GF-D8 (cell line): ENCODE data around the gene KIR3DL3.
"Not testable (repeated sequence)": the region's sequence is repeated elsewhere in the genome, so short reads cannot be mapped to it uniquely, and the experiment has no call there.

Experiments
- DNase-seq: peaks from one replicate; lab custom pipeline; 2025; lab: John Stamatoyannopoulos, UW

The KIR3DL3 gene

DNA sequence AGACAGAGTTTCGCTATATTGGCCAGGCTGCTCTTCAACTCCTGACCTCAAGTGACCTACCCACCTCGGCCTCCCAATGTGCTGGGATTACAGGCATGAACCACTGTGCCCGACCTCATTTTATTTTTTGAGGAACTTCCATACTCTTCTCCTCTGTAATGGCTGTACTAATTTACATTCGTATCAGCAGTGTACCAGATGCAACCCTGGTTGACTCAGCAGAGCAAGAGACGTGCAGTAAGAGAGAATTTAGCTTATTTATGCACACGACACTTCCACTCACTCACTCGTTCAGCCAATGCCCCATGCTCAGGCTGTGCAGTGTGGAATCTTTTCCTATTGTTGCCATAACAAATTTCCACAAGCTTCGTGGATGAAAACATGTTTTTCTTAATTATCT is 6.9 kb downstream of the KIR3DL3 start:
- DNase-seq: no peak

DNA sequence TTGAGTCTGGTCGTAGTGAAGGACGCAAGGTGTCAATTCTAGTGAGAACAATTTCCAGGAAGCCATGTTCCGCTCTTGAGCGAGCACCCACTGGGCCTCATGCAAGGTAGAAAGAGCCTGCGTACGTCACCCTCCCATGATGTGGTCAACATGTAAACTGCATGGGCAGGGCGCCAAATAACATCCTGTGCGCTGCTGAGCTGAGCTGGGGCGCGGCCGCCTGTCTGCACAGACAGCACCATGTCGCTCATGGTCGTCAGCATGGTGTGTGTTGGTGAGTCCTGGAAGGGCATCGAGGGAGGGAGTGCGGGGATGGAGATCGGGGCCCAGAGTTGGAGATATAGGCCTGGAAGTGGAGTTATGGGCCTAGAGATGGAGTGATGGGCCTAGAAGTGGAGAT is 14.1 kb downstream of the KIR3DL3 start, which contains the start of gene KIR2DL3:
TSS of gene KIR2DL3 (plus strand) at position 208 of the 400 bp plus-strand sequence. CDS start at position 241, 33 bp downstream.
- not testable (repeated sequence) for DNase-seq

DNA sequence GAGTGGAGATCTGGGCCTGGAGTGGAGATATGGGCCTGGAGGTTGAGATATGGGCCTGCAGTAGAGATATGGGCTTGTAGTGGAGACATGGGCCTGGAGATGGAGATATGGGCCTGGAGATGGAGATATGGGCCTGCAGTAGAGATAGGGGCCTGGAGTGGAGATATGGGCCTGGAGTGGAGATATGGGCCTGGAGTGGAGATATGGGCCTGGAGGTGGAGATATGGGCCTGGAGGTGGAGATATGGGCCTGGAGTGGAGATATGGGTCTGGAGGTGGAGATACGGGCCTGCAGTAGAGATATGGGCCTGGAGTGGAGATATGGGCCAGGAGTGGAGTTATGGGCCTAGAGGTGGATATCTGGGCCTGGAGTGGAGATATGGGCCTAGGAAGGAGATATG is 14.5 kb downstream of the KIR3DL3 start:
- no peak for DNase-seq

DNA sequence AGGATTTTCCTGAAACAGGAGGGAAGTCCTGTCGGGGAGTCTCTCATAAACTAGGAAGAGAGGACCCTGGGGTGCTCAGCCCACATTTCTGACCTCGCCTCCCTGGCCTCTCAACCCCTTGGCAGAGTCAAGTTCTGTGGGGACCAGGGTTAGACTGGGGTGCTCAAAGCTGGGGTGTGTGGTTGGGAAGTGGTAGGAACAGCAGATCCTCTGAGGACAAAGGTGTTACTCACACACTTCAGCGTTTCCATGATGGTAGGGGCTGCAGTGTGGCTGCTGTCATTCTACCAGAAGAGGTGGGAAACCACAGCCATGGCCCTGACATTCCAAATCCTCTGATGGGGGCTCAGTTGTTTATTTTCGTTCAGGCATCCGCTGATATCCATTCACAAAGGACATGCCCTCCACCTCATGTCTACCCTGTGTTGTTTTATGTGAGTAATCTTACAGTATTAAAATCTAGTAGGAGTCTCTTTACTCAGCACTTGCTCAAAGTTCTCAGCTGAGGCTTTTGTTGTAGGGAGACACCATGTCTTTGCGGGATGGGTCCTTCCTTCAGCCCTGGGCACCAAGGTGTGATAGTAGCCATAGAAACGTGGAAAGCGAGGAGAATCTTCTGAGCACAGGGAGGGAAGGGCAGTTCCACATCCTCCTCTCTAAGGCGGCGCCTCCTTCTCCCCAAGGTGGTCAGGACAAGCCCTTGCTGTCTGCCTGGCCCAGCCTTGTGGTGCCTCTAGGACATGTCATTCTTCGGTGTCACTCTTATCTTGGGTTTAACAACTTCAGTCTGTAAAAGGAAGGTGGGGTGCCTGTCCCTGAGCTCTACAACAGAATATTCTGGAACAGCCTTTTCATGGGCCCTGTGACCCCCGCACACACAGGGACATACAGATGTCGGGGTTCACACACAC is 15.6 kb downstream of the KIR3DL3 start:
- no peak for DNase-seq

DNA sequence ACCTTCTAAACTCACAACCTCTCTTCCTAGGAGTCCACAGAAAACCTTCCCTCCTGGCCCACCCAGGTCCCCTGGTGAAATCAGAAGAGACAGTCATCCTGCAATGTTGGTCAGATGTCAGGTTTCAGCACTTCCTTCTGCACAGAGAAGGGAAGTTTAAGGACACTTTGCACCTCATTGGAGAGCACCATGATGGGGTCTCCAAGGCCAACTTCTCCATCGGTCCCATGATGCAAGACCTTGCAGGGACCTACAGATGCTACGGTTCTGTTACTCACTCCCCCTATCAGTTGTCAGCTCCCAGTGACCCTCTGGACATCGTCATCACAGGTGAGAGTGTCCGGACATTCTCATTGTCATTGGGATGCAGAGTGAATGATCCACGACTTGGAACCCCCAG is 17.7 kb downstream of the KIR3DL3 start:
- DNase-seq: not testable (repeated sequence)

DNA sequence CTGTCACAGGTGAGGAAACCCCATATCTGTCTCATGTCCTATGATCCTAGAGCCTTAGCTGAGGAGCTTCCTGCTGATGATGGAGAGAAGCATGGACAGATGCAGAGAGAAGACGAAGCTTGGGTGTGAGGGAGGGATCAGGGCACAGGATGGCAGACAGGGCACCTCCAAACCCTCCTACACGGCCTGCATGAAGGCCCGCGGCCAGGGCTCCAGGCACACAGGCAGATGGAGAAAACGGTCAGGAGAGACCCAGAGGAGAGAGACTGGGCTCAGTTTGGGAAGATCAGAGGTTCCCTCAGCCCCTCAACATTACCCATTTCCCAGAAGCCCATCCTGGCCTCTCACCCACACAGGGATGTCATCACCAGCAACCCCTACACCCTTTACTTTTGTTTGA is 19.8 kb downstream of the KIR3DL3 start:
- DNase-seq: not testable (repeated sequence)

DNA sequence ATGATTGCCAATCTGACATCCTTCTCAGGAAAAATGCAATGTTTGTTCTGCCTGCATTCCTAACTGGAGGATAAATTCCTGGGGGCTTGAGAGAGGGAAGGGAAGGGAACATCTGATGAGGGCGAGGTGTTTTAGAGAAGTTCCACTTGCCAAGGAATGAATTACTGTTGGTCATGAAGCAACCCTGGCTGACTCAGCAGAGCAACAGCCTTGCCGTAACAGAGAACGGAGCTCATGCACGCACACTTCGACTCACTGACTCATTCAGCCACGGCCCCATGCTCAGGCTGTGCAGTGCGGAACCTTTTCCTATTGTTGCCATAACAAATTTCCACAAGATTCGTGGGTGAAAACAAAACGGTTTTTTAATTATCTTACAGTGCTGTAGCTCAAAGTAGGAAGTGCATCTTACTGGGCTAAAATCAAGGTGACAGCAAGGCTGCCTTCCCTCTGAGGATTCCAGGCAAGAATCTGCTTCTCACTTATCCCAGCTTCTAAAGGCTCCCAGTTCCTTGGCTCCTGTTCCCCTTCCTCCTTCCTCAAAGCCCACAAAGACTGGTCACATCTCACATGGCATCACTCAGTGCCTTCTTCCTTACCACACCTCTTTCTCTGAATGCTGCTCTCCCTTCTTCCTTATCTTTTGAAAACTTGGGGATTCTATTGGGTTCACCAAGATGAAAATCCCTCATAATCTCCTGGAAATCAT is 23.5 kb downstream of the KIR3DL3 start:
- DNase-seq: peak; percentile 64

DNA sequence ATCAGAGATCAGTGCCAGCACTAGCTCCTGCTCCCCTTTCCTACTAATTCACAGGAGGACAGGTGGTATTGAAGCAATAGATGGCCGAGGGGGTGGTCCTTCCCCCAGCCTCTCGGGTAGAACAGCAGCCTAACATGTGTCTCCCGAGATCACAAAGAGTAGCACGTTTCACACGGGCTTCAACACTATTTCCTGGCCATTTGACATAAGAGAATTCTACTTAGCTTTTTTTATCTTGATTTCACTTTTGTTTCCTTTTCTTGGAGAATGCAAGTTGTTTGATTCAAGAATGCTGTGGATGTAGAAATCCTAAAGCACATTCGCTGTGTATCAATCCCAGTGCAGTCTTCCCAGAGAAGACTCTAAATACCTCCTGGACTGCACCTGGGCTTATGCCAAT is 26.0 kb downstream of the KIR3DL3 start:
- not testable (repeated sequence) for DNase-seq

DNA sequence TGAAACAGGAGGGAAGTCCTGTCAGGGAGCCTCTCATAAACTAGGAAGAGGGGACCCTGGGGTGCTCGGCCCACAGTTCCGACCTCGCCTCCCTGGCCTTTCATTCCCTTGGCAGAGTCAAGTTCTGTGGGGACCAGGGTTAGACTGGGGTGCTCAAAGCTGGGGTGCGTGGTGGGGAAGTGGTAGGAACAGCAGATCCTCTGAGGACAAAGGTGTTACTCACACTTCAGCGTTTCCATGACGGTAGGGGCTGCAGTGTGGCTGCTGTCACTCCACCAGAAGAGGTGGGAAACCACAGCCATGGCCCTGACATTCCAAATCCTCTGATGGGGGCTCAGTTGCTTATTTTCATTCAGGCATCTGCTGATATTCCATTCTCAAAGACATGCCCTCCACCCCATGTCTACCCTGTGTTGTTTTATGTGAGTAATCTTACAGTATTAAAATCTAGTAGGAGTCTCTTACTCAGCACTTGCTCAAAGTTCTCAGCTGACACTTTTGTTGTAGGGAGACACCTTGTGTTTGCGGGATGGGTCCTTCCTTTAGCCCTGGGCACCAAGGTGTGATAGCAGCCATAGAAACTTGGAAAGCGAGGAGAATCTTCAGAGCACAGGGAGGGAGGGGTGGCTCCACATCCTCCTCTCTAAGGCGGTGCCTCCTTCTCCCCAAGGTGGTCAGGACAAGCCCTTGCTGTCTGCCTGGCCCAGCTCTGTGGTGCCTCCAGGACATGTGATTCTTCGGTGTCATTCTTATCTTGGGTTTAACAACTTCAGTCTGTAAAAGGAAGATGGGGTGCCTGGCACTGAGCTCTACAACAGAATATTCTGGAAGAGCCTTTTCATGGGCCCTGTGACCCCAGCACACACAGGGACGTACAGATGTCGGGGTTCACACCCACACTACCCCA is 32.2 kb downstream of the KIR3DL3 start:
- DNase-seq: not testable (repeated sequence)

DNA sequence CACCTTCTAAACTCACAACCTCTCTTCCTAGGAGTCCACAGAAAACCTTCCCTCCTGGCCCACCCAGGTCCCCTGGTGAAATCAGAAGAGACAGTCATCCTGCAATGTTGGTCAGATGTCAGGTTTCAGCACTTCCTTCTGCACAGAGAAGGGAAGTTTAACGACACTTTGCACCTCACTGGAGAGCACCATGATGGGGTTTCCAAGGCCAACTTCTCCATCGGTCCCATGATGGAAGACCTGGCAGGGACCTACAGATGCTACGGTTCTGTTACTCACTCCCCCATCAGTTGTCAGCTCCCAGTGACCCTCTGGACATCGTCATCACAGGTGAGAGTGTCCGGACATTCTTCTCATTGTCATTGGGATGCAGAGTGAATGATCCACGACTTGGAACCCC is 34.3 kb downstream of the KIR3DL3 start:
- not testable (repeated sequence) for DNase-seq

DNA sequence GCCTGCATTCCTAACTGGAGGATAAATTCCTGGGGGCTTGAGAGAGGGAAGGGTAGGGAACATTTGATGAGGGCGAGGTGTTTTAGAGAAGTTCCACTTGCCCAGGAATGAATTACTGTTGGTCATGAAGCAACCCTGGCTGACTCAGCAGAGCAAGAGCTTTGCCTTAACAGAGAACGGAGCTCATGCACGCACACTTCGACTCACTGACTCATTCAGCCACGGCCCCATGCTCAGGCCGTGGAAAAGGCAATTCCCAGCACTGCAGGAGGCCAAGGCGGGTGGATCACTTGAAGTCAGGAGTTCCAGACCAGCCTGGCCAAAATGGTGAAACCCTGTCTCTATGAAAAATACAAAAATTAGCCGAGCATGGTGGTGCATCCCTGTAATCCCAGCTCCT is 40.0 kb downstream of the KIR3DL3 start:
- DNase-seq: peak; percentile 46

DNA sequence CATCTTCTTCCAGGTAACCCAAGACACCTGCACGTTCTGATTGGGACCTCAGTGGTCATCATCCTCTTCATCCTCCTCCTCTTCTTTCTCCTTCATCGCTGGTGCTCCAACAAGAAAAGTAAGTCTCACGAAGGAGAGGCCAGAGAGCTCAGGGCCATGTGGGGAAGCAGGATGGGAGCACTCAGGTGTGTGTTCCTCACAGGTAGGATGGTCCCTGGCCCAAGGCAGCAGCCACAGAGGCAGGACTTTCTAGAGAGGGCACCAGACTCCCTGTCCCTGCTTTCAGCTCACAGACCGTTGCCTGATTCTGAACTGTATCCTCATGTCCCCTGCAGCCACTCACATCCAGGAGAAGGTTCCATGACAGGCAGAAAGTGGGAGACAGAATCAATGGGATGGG is 42.2 kb downstream of the KIR3DL3 start:
- DNase-seq: not testable (repeated sequence)

DNA sequence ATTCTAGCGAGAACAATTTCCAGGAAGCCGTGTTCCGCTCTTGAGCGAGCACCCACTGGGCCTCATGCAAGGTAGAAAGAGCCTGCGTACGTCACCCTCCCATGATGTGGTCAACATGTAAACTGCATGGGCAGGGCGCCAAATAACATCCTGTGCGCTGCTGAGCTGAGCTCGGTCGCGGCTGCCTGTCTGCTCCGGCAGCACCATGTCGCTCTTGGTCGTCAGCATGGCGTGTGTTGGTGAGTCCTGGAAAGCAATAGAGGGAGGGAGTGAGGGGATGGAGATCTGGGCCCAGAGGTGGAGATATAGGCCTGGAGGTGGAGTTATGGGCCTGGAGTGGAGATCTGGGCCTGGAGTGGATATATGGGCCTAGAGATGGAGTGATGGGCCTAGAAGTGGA is 45.4 kb downstream of the KIR3DL3 start, which contains the start of gene KIR2DL1:
TSS of gene KIR2DL1 (plus strand) at position 148 of the 400 bp plus-strand sequence. CDS start at position 206, 58 bp downstream.
- not testable (repeated sequence) for DNase-seq

DNA sequence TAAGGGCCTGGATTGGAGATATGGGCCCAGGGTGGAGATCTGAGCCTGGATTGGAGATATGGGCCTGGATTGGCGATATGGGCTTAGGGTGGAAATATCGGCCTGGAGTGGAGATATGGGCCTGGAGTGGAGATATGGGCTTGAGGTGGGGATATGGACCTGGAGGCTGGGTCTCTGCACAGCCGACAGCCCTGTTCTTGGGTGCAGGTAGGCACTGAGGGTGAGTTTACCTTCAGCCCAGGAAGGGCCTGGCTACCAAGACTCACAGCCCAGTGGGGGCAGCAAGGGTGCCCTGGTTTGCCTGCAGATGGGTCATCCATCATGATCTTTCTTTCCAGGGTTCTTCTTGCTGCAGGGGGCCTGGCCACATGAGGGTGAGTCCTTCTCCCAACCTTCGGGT is 46.3 kb downstream of the KIR3DL3 start:
- not testable (repeated sequence) for DNase-seq

DNA sequence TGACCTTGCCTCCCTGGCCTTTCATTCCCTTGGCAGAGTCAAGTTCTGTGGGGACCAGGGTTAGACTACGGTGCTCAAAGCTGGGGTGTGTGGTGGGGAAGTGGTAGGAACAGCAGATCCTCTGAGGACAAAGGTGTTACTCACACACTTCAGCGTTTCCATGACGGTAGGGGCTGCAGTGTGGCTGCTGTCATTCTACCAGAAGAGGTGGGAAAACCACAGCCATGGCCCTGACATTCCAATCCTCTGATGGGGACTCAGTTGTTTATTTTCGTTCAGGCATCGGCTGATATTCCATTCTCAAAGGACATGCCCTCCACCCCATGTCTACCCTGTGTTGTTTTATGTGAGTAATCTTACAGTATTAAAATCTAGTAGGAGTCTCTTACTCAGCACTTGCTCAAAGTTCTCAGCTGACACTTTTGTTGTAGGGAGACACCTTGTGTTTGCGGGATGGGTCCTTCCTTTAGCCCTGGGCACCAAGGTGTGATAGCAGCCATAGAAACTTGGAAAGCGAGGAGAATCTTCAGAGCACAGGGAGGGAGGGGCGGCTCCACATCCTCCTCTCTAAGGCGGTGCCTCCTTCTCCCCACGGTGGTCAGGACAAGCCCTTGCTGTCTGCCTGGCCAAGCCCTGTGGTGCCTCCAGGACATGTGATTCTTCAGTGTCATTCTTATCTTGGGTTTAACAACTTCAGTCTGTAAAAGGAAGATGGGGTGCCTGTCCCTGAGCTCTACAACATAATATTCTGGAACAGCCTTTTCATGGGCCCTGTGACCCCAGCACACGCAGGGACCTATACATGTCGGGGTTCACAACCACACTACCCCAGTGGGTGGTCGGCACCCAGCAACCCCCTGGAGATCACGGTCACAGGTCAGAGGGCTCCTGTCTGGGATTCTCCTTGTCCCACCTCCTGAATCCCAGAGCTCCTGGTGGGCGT is 47.0 kb downstream of the KIR3DL3 start:
- not testable (repeated sequence) for DNase-seq

DNA sequence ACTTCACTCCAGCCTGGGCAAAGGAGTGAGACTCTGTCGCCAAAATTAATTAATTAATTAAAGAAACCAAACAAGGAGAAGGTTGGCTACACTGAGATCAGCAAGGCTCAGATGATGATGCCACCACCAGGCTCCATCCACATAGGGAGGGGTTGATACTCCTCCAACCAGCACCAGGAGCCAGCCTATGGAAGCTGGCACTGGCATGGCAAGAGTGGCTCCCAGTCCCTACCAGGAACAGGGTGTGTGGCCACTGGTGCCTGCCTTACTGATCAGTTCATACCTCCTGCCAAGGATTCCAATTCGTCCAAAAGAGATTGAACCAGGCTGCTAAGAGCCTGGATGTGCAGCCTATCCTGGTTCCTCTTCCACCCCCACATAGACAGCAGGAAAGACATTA is 48.4 kb downstream of the KIR3DL3 start:
- not testable (repeated sequence) for DNase-seq

DNA sequence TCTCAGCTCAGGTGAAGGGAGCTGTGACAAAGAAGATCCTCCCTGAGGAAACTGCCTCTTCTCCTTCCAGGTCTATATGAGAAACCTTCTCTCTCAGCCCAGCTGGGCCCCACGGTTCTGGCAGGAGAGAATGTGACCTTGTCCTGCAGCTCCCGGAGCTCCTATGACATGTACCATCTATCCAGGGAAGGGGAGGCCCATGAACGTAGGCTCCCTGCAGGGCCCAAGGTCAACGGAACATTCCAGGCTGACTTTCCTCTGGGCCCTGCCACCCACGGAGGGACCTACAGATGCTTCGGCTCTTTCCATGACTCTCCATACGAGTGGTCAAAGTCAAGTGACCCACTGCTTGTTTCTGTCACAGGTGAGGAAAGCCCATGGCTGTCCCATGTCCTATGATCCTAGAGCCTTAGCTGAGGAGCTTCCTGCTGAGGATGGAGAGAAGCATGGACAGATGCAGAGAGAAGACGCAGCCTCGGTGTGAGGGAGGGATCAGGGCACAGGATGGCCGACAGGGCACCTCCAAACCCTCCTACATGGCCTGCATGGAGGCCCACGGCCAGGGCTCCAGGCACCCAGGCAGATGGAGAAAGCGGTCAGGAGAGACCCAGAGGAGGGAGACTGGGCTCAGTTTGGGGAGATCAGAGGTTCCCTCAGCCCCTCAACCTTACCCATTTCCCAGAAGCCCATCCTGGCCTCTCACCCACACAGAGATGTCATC is 51.0 kb downstream of the KIR3DL3 start:
- not testable (repeated sequence) for DNase-seq

DNA sequence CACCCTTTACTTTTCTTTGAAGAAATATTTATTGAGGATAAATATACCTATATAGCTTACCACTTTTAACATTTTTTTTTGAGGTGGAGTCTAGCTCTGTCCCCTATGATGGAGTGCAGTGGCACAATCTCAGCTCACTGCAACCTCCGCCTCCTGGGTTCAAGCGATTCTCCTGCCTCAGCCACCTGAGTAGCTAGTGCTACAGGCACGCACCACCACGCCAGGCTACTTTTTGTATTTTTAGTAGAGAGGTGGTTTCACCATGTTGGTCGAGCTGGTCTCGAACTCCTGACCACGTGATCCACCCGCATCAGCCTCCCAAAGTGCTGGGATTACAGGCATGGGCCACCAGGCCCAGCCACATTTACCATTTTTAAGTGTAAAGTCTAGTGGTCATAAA is 51.6 kb downstream of the KIR3DL3 start:
- DNase-seq: not testable (repeated sequence)

DNA sequence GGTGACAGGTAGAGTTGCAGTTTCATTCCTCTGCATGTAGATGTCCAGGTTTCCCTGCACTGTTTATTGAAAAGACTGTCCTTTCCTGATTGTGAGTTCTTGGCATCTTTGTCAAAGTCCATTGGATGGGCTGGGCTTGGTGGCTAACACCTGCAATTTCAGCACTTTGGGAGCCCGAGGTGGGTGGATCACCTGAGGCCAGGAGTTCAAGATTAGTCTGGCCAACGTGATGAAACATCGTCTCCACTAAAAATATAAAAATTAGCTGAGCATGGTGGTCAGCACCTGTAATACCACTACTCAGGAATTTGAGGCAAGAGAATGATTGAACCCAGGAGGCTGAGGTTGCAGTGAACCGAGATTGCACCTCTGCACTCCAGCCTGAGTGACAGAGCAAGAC is 53.6 kb downstream of the KIR3DL3 start:
- not testable (repeated sequence) for DNase-seq

DNA sequence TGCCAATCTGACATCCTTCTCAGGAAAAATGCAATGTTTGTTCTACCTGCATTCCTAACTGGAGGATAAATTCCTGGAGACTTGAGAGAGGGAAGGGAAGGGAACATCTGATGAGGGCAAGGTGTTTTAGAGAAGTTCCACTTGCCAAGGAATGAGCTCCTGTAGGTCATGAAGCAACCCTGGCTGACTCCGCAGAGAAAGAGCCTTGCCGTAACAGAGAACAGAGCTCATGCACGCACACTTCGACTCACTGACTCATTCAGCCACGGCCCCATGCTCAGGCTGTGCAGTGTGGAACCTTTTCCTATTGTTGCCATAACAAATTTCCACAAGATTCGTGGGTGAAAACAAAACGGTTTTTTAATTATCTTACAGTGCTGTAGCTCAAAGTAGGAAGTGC is 54.7 kb downstream of the KIR3DL3 start:
- peak; percentile 30 for DNase-seq
